H9 (cell line): ENCODE measurements around the gene CCDC82. TPM values are rescaled to one million over a fixed set of nuclear protein-coding genes. Genes with fewer than 3 reads are reported as not detected.
A peak's percentile ranks its signal among the peaks of the same experiment; 100 is the strongest.

Experiments used
- DNase-seq: peaks from one replicate; pipeline ENCODE4 v3.0.0-alpha.2; 2017
- H2AFZ ChIP-seq: one replicate; pipeline ENCODE4 v1.6.1; 2013; ENCODE audit warnings: mild to moderate bottlenecking, low read length, control low read depth, moderate library complexity
- H2AK5ac ChIP-seq: 2 replicates; pipeline ENCODE4 v1.6.1; 2013; ENCODE audit warnings: low read length, control low read depth, mixed read lengths; ENCODE audit not compliant: insufficient read length
- H2BK120ac ChIP-seq: one replicate; pipeline ENCODE4 v1.6.1; 2013; ENCODE audit warnings: low read depth, mild to moderate bottlenecking, low read length, control low read depth, inconsistent platforms; ENCODE audit not compliant: poor library complexity, severe bottlenecking
- H2BK12ac ChIP-seq: 2 replicates; pipeline ENCODE4 v1.6.1; 2013; ENCODE audit warnings: low read length, control low read depth, mixed read lengths, low read depth; ENCODE audit not compliant: insufficient read length
- H2BK15ac ChIP-seq: 2 replicates; pipeline ENCODE4 v1.6.1; 2013; ENCODE audit warnings: low read depth, low read length, control low read depth
- H2BK20ac ChIP-seq: one replicate; pipeline ENCODE4 v1.6.1; 2013; ENCODE audit warnings: low read depth, mild to moderate bottlenecking, low read length, control low read depth, inconsistent platforms; ENCODE audit not compliant: poor library complexity, severe bottlenecking
- H2BK5ac ChIP-seq: 2 replicates; pipeline ENCODE4 v1.6.1; 2013; ENCODE audit warnings: low read length, control low read depth, mixed read lengths; ENCODE audit not compliant: insufficient read length
- H3K14ac ChIP-seq: 2 replicates; pipeline ENCODE4 v1.6.1; 2013; ENCODE audit warnings: low read length, control low read depth; ENCODE audit not compliant: insufficient read depth
- H3K18ac ChIP-seq: 2 replicates; pipeline ENCODE4 v1.6.1; 2013; ENCODE audit warnings: low read depth, mild to moderate bottlenecking, mixed read lengths, low read length, control low read depth; ENCODE audit not compliant: insufficient read length
- H3K23ac ChIP-seq: 2 replicates; pipeline ENCODE4 v1.6.1; 2013; ENCODE audit warnings: low read length, control low read depth, mixed read lengths, low read depth; ENCODE audit not compliant: insufficient read length
- H3K23me2 ChIP-seq: 2 replicates; pipeline ENCODE4 v1.6.1; 2013; ENCODE audit warnings: low read depth, mild to moderate bottlenecking, mixed read lengths, low read length, control low read depth; ENCODE audit not compliant: insufficient read length, poor library complexity, severe bottlenecking
- H3K27ac ChIP-seq: 2 replicates; pipeline ENCODE4 v1.5.1; 2013; ENCODE audit warnings: low read length, control low read depth, mixed read lengths, low read depth; ENCODE audit not compliant: insufficient read length
- H3K27me3 ChIP-seq: 2 replicates; pipeline ENCODE4 v1.6.1; 2013; ENCODE audit warnings: low read length, control low read depth, inconsistent platforms; ENCODE audit not compliant: insufficient read depth
- H3K4ac ChIP-seq: 2 replicates; pipeline ENCODE4 v1.6.1; 2013; ENCODE audit warnings: low read depth, mild to moderate bottlenecking, control low read depth, inconsistent platforms, low read length, moderate library complexity
- H3K4me1 ChIP-seq: 2 replicates; pipeline ENCODE4 v1.6.1; 2013; ENCODE audit warnings: low read length, control low read depth, inconsistent platforms; ENCODE audit not compliant: insufficient read depth
- H3K4me2 ChIP-seq: 2 replicates; pipeline ENCODE4 v1.6.1; 2013; ENCODE audit warnings: low read length, control low read depth, mixed read lengths; ENCODE audit not compliant: insufficient read length, insufficient read depth
- H3K56ac ChIP-seq: 2 replicates; pipeline ENCODE4 v1.6.1; 2013; ENCODE audit warnings: low read depth, mild to moderate bottlenecking, mixed read lengths, low read length, control low read depth; ENCODE audit not compliant: insufficient read length
- H3K79me1 ChIP-seq: 2 replicates; pipeline ENCODE4 v1.6.1; 2013; ENCODE audit warnings: low read depth, mild to moderate bottlenecking, moderate library complexity, low read length, control low read depth, inconsistent platforms; ENCODE audit not compliant: insufficient read depth, poor library complexity, severe bottlenecking
- H3K79me2 ChIP-seq: 2 replicates; pipeline ENCODE4 v1.6.1; 2013; ENCODE audit warnings: low read length, control low read depth, inconsistent platforms; ENCODE audit not compliant: insufficient read depth
- H3K9ac ChIP-seq: 2 replicates; pipeline ENCODE4 v1.6.1; 2013; ENCODE audit warnings: low read length, control low read depth, mixed read lengths; ENCODE audit not compliant: insufficient read length; ENCODE audit errors: extremely low read depth
- H3K9me3 ChIP-seq: one replicate; pipeline ENCODE4 v1.6.1; 2013; ENCODE audit warnings: low read depth, low read length, inconsistent platforms; ENCODE audit not compliant: control insufficient read depth
- H3T11ph ChIP-seq: one replicate; pipeline ENCODE4 v1.6.1; 2013; ENCODE audit warnings: mild to moderate bottlenecking, low read length, control low read depth, inconsistent platforms
- H4K20me1 ChIP-seq: one replicate; pipeline ENCODE4 v1.6.1; 2013; ENCODE audit not compliant: control insufficient read depth, insufficient read length, insufficient read depth
- H4K5ac ChIP-seq: 2 replicates; pipeline ENCODE4 v1.6.1; 2013; ENCODE audit warnings: low read depth, mild to moderate bottlenecking, mixed read lengths, low read length, control low read depth; ENCODE audit not compliant: insufficient read length
- H4K8ac ChIP-seq: replicated peaks from 2 replicates; pipeline ENCODE4 v1.6.1; 2013; ENCODE audit warnings: low read length, control low read depth, mixed read lengths, low read depth; ENCODE audit not compliant: insufficient read length
- H4K91ac ChIP-seq: 2 replicates; pipeline ENCODE4 v1.6.1; 2013; ENCODE audit warnings: low read depth, mild to moderate bottlenecking, moderate library complexity, mixed read lengths, low read length, control low read depth; ENCODE audit not compliant: insufficient read length
- H3K27ac Mint-ChIP-seq, 3 experiments: 2 replicates in 2 of 3; 3 replicates in 1 of 3; pipeline ENCODE4 v1.8.0; 2020 to 2021; ENCODE audit warnings: mixed read lengths in 3 of 3, mild to moderate bottlenecking in 1 of 3, moderate library complexity in 1 of 3
- H3K27me3 Mint-ChIP-seq: 2 replicates; pipeline ENCODE4 v1.8.0; 2021; ENCODE audit warnings: low read depth, mild to moderate bottlenecking, moderate library complexity, mixed read lengths
- H3K36me3 Mint-ChIP-seq, 3 experiments: 2 replicates in 2 of 3; 3 replicates in 1 of 3; pipeline ENCODE4 v1.8.0; 2020 to 2021; ENCODE audit warnings: low read depth in 3 of 3, mixed read lengths in 3 of 3; ENCODE audit not compliant: insufficient read depth in 1 of 3
- H3K4me1 Mint-ChIP-seq, 2 experiments: 2 replicates each; pipeline ENCODE4 v1.8.0; 2020; ENCODE audit warnings: mixed read lengths in 2 of 2
- H3K4me3 Mint-ChIP-seq, 2 experiments: 2 replicates in 1 of 2; 3 replicates in 1 of 2; pipeline ENCODE4 v1.8.0; 2020 to 2021; ENCODE audit warnings: mild to moderate bottlenecking in 2 of 2, mixed read lengths in 2 of 2, moderate library complexity in 1 of 2
- H3K9me3 Mint-ChIP-seq, 2 experiments: 2 replicates in 1 of 2; 3 replicates in 1 of 2; pipeline ENCODE4 v1.8.0; 2020; ENCODE audit warnings: mild to moderate bottlenecking in 2 of 2, mixed read lengths in 2 of 2, moderate library complexity in 1 of 2
- WGBS: extraction: QIAGEN DNeasy Blood & Tissue Kit; methylation state at CpG from one replicate; pipeline ENCODE4 v1.1.7; 2013; ENCODE audit warnings: missing lambda C conversion rate, low lambda C conversion rate, mixed read lengths; ENCODE audit not compliant: insufficient read length; ENCODE audit errors: extremely low coverage; 5-methylcytosine and 5-hydroxymethylcytosine counted together
- total RNA-seq: library from RNA; stranded (reverse); gene quantifications from 2 replicates; pipeline ENCODE4 v1.2.1, GENCODE V29; 2021
- TF ChIP-seq, protein P1 (sequence below): fragments of 200-600 bp; sonication (generic); conservative IDR thresholded peaks from 3 replicates; pipeline ENCODE4 v1.8.0; 2021; ENCODE audit warnings: antibody characterized with exemption, mild to moderate bottlenecking

Gene CCDC82
- total RNA-seq, 1 experiment from 2014 or later = 17.4 TPM

DNA sequence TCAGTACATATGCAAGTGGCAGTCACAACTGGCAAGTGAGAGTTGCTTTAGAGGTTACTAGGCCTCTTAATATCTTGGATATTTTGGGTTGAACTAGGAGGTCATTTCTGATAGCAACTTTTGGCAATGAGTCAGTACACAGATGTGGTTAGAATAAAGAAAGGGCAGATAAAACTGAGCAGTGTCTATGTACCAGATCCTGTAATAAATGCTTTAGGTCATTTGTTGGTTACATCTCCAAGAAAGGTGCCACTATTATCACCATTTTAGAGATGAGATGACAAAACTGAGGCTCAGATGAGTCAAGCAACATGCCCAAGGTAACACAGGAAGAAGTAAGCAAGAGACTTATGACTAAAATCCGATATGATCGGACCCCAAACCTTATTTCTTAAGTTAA, 71.7 kb downstream of the CCDC82 start:
- Mint-ChIP-seq H3K27ac (no peak overlapping the region), H3K4me1 (peaks cover 31 to 49% of the 10 kb centered on the region in 2 experiments), H3K4me3 (no peak overlapping the region), H3K27me3 (no peaks in the 10 kb centered on the region), H3K9me3 (no peaks in the 10 kb centered on the region), H3K36me3 (no peaks in the 10 kb centered on the region; a peak in 1 of 7 replicates)
- no peak overlapping the region for H3K14ac ChIP-seq
- no peak overlapping the region for H3K9ac ChIP-seq
- H3K23me2 ChIP-seq = no peaks in the 10 kb centered on the region
- H3K27ac ChIP-seq = peak overlapping the region; percentile 17
- no peak overlapping the region for H2BK120ac ChIP-seq
- H2BK5ac ChIP-seq = no peak overlapping the region
- H4K8ac ChIP-seq = no peak overlapping the region
- H3K4me2 ChIP-seq = no peak overlapping the region
- H3K4ac ChIP-seq = no peak overlapping the region
- TF ChIP-seq, protein P1, sequence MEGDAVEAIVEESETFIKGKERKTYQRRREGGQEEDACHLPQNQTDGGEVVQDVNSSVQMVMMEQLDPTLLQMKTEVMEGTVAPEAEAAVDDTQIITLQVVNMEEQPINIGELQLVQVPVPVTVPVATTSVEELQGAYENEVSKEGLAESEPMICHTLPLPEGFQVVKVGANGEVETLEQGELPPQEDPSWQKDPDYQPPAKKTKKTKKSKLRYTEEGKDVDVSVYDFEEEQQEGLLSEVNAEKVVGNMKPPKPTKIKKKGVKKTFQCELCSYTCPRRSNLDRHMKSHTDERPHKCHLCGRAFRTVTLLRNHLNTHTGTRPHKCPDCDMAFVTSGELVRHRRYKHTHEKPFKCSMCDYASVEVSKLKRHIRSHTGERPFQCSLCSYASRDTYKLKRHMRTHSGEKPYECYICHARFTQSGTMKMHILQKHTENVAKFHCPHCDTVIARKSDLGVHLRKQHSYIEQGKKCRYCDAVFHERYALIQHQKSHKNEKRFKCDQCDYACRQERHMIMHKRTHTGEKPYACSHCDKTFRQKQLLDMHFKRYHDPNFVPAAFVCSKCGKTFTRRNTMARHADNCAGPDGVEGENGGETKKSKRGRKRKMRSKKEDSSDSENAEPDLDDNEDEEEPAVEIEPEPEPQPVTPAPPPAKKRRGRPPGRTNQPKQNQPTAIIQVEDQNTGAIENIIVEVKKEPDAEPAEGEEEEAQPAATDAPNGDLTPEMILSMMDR = no peak
- H3K79me1 ChIP-seq = no peaks in the 10 kb centered on the region
- H4K5ac ChIP-seq = no peak overlapping the region
- no peak overlapping the region for H3K18ac ChIP-seq
- H3T11ph ChIP-seq = no peak overlapping the region
- H3K79me2 ChIP-seq = peaks cover 2% of the 10 kb centered on the region; the same call in 1 of the 2 replicates
- H2BK15ac ChIP-seq = no peak overlapping the region
- H3K56ac ChIP-seq = no peak overlapping the region
- H4K91ac ChIP-seq = no peak overlapping the region
- no peak overlapping the region for H3K23ac ChIP-seq
- no CpG with 5 or more reads among the region's 2 CpGs for WGBS
- no peak overlapping the region for H2BK12ac ChIP-seq
- H3K9me3 ChIP-seq = no peaks in the 10 kb centered on the region
- no peak overlapping the region for H2AFZ ChIP-seq
- DNase-seq = no peak
- peaks cover 9% of the 10 kb centered on the region; the same call in 1 of the 2 replicates for H3K4me1 ChIP-seq
- H3K27me3 ChIP-seq = no peaks in the 10 kb centered on the region
- H2BK20ac ChIP-seq = no peak overlapping the region
- H4K20me1 ChIP-seq = no peaks in the 10 kb centered on the region
- no peak overlapping the region for H2AK5ac ChIP-seq
